Activated CD4-positive, alpha-beta T cell treated with anti-CD3 and anti-CD28 coated beads, Interleukin-2, amount 10 ng/mL, durations not matched to agents 24 days and 14 days (primary cell): ENCODE results near the gene ABHD8. TPM values are rescaled to one million over a fixed set of nuclear protein-coding genes. Genes with fewer than 3 reads are reported as not detected.
"Not testable (repeated sequence)": the region's sequence is repeated elsewhere in the genome, so short reads cannot be mapped to it uniquely, and the experiment has no call there.

Source experiments
- DNase-seq: peaks from one replicate; pipeline ENCODE4 v3.0.0; 2022
- H3K27ac Mint-ChIP-seq: one replicate; pipeline ENCODE4 v1.8.0; 2022; ENCODE audit warnings: mild to moderate bottlenecking, mixed read lengths
- H3K27me3 Mint-ChIP-seq: one replicate; pipeline ENCODE4 v1.8.0; 2022; ENCODE audit warnings: mixed read lengths
- H3K36me3 Mint-ChIP-seq: one replicate; pipeline ENCODE4 v1.8.0; 2022; ENCODE audit warnings: low read depth, mild to moderate bottlenecking, mixed read lengths
- H3K4me1 Mint-ChIP-seq: one replicate; pipeline ENCODE4 v1.8.0; 2021; ENCODE audit warnings: mixed read lengths
- H3K4me3 Mint-ChIP-seq: one replicate; pipeline ENCODE4 v1.8.0; 2022; ENCODE audit warnings: mild to moderate bottlenecking, moderate library complexity, mixed read lengths
- H3K9me3 Mint-ChIP-seq: one replicate; pipeline ENCODE4 v1.8.0; 2021; ENCODE audit warnings: mixed read lengths
- intact Hi-C: fragments of 100-400 bp; cut with micrococcal nuclease; formaldehyde crosslinking; loops from one replicate; pipeline ENCODE4 v1.15.1; 2023
- total RNA-seq: library from RNA; stranded (reverse); gene quantifications from 2 replicates; pipeline ENCODE4 v1.2.3, GENCODE V29; 2022

The ABHD8 gene
- total RNA-seq, 1 donor from 2014 or later, result 5.6 TPM

DNA sequence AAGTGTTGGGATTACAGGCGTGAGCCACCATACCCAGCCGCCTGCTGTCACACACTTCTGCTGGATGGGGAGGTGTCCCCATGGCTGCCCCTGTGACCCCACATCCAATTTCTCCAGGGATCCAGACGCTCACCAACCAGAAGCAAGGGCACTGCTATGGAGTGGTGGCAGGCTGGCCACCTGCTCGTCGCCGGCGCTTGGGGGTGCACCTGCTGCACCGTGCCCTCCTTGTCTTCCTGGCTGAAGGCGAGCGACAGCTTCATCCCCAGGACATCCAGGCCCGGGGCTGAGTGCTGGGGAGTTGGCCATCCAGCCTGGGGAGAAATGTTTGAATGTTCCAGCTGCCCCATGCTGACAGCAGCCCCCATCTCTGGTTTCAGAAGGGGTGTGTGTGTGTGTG lies 17.0 kb downstream of the ABHD8 start:
- peaks cover 8% of the 10 kb centered on the region for H3K4me1 Mint-ChIP-seq
- H3K36me3 Mint-ChIP-seq, result peaks cover 9% of the 10 kb centered on the region
- no peak for DNase-seq
- H3K27ac Mint-ChIP-seq, result no peak overlapping the region
- H3K27me3 Mint-ChIP-seq, result peaks cover 9% of the 10 kb centered on the region
- intact Hi-C loops, result loop anchor here (10.0 kb wide), 1 partner anchor 51 kb away; no protein-coding TSS in a partner anchor
- H3K9me3 Mint-ChIP-seq, result no peaks in the 10 kb centered on the region
- H3K4me3 Mint-ChIP-seq, result no peak overlapping the region

DNA sequence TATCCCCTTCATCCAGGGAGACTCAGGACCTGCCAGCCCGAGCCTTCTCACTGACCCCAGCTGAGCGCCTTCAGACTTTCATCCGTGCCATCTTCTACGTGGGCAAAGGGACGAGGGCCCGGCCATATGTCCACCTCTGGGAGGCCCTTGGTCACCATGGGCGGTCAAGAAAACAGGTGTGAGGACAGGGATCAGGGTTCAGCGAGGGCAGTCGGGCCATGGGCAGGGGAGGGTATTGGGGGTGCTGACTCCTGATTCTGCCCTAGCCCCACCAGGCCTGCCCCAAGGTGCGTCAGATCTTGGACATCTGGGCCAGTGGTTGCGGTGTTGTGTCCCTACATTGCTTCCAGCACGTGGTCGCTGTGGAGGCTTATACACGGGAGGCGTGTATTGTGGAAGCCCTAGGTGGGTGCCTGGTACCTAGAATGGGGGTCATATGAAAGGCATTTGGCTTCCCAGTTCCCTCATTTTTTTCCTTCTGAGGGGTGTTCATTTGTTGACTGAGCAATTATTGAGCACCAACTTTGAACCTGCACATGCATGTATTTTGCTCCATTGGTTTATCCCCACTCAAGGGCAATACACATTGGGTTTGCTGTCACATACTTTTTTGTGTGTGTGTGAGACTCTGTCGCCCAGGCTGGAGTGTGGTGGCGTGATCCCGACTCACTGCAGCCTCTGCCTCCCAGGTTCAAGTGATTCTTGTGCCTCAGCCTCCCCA lies 17.6 kb downstream of the ABHD8 start:
- Mint-ChIP-seq H3K9me3 (no peaks in the 10 kb centered on the region), H3K27ac (no peak overlapping the region), H3K36me3 (peaks cover 9% of the 10 kb centered on the region), H3K4me1 (peaks cover 8% of the 10 kb centered on the region), H3K27me3 (peaks cover 9% of the 10 kb centered on the region), H3K4me3 (no peak overlapping the region)
- intact Hi-C loops, result loop anchor here (10.0 kb wide), 1 partner anchor 51 kb away; no protein-coding TSS in a partner anchor
- no peak for DNase-seq

DNA sequence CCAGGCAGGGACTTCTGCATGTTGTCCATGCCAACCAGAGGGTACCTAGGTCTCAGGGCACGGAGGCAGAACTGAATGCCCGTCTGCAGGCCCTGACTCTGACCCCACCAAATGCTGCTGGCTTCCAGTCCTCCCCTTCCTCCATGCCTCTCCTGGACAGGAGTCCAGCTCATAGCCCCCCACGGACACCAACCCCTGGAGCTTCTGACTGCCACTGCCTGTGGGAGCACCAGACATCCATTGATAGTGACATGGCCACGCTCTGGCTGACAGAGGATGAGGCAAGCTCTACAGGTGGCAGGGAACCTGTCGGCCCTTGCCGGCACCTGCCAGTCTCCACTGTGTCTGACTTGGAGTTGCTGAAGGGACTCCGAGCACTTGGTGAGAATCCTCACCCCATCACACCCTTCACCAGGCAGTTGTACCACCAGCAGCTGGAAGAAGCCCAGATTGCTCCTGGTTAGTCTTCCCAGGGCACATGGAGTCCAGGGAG lies 19.7 kb downstream of the ABHD8 start:
- intact Hi-C loops, result loop anchor here (2.0 to 10.0 kb wide), 3 partner anchors 49 to 513 kb away; no protein-coding TSS in a partner anchor
- Mint-ChIP-seq H3K27ac (no peak overlapping the region), H3K36me3 (peaks cover 9% of the 10 kb centered on the region), H3K4me3 (peak overlapping the region; percentile 39), H3K9me3 (no peaks in the 10 kb centered on the region), H3K27me3 (peaks cover 2% of the 10 kb centered on the region), H3K4me1 (peaks cover 8% of the 10 kb centered on the region)
- no peak for DNase-seq

DNA sequence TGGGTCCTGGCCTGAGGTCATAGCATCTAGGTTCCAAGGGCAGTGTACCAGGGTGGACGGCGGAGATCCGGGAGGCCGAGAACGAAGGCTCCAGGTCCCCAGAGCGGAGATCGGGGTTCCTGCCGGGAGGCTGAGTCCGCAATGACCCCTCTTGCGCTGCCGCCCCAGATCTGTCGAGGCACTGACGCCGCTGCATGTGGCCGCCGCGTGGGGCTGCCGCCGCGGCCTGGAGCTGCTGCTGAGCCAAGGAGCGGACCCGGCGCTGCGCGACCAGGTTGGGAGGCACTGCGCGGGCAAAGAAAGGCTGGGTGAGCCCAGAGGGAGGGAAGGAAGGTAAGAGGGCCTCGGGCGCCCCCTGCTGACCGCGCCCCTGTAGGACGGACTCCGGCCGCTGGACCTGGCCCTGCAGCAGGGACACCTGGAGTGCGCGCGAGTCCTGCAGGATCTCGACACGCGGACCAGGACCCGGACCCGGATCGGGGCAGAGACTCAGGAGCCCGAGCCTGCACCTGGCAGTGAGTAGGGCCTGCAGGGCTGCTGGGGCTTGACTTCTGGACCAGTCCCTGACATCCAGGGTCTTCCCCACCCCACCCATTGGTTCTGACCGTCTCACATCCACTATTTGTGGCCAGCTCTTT lies 20.6 kb downstream of the ABHD8 start:
- H3K27me3 Mint-ChIP-seq, result peaks cover 2% of the 10 kb centered on the region
- peaks cover 8% of the 10 kb centered on the region for H3K4me1 Mint-ChIP-seq
- peak; percentile 94 for DNase-seq
- peak overlapping the region; percentile 92 for H3K4me3 Mint-ChIP-seq
- peaks cover 10% of the 10 kb centered on the region for H3K36me3 Mint-ChIP-seq
- no peaks in the 10 kb centered on the region for H3K9me3 Mint-ChIP-seq
- peak overlapping the region; percentile 87 for H3K27ac Mint-ChIP-seq
- intact Hi-C loops, result loop anchor here (1.0 to 10.0 kb wide), 5 partner anchors 21 to 512 kb away; no protein-coding TSS in a partner anchor

DNA sequence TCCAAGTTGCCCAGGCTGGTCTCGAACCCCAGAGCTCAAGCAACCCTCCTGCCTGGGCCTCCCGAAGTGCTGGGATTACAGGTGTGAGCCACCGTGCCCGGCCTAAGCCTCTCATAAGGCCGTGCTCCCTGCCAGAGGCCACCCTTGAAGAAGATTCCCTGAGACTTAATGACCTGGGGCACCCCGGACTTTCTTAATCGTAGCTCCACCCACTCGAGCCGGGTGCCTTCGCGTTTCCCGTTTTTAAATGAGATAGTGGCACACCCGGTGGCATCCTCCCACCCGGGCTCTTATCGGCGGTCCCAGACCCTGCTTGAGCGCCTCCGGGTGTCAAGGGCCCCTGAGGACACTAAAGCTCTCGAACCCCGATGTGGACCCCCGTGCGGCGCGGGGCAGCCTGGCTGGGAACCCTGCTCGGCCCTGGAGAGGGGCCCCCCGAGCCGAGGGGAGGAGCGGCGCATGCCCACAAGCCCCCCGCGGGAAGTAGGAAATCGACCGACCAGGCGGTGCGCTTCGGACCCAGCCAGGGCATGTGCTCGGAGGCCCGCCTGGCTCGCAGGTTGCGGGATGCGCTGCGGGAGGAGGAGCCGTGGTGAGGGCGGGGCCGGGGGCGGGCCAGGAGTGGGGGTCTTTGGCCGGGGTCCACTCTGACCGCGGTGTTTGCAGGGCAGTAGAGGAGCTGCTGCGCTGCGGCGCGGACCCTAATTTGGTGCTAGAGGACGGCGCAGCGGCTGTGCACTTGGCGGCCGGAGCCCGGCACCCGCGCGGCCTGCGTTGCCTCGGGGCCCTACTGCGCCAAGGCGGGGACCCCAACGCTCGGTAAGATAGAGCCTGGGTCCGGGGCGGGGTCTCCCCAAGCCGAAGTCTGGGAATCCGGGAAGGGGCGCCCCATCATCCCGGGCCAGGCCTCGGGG lies 21.6 kb downstream of the ABHD8 start, which contains the start of gene ANKLE1:
TSS of gene ANKLE1 (plus strand) at position 511 of the 914 bp plus-strand sequence. CDS start at position 531, 20 bp downstream.
- peak; percentile 77 for DNase-seq
- H3K27ac Mint-ChIP-seq, result peak within 1 kb of the TSS; percentile 87

DNA sequence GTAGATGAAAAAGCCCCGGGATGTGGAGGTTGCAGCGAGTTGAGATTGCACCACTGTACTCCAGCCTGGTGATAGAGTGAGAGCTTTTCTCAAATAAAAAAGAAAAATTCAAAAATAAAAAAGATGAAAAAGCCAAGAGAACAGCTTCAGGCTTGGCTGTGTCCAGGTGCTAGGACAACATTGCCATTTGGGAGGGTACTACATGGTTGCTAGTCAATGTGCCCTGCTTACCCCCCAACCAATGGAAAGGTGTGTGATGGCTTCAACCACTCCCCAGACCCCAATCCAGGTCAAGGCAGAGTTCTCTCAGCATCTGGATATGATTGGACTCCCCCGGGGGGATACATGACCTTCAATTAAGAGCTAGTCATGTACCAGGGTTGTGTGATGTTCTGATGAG lies 23.8 kb downstream of the ABHD8 start:
- Mint-ChIP-seq H3K27ac (no peak overlapping the region), H3K9me3 (no peaks in the 10 kb centered on the region), H3K4me1 (peaks cover 8% of the 10 kb centered on the region), H3K4me3 (no peak overlapping the region), H3K27me3 (peaks cover 2% of the 10 kb centered on the region), H3K36me3 (peaks cover 29% of the 10 kb centered on the region)
- intact Hi-C loops, result no loop called here
- no peak for DNase-seq

More for the DNA sequence above, 21.6 kb downstream of the ABHD8 start, which contains the start of gene ANKLE1:
- intact Hi-C loops, result loop anchor here (1.0 to 10.0 kb wide), 5 partner anchors 20 to 511 kb away; no protein-coding TSS in a partner anchor
- peaks cover 16% of the 10 kb centered on the region for H3K36me3 Mint-ChIP-seq
- H3K27me3 Mint-ChIP-seq, result peaks cover 2% of the 10 kb centered on the region
- peak within 1 kb of the TSS; percentile 92 for H3K4me3 Mint-ChIP-seq
- no peaks in the 10 kb centered on the region for H3K9me3 Mint-ChIP-seq
- peaks cover 8% of the 10 kb centered on the region for H3K4me1 Mint-ChIP-seq

DNA sequence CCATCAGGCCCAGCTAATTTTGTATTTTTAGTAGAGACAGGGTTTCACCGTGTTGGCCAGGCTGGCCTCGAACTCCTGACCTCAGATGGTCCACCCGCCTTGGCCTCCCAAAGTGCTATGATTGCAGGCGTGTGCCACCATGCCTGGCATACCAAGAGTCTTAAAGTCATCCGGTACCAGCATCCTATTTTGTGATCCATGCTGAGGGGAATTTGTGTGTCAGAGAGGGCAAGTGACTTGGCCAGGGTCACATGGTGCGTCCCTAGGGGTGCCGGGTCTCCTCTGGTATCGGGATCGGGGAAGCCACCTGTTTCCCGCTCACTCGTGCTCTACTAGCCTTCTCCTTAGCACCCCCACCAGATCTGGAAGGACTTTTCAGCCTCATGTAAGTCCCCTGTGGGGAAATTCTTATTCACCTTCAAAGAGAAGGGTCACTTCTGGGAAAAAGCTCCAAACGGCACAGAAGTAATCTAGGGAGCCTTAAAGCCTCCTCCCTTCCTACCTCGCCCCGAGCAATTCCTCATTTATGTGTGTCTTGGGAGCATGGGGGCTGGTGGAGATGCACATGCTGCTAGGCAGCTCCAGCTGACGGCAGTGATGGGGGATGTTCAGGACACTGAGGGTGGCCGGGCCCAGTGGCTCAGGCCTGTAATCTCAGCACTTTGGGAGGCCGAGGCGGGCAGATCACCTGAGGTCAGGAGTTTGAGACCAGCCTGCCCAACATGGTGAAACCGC lies 27.6 kb downstream of the ABHD8 start:
- DNase-seq, result no peak
- intact Hi-C loops, result no loop called here
- Mint-ChIP-seq H3K4me3 (no peak overlapping the region), H3K9me3 (no peaks in the 10 kb centered on the region), H3K27ac (no peak overlapping the region), H3K36me3 (peaks cover 32% of the 10 kb centered on the region), H3K4me1 (no peaks in the 10 kb centered on the region), H3K27me3 (no peaks in the 10 kb centered on the region)

DNA sequence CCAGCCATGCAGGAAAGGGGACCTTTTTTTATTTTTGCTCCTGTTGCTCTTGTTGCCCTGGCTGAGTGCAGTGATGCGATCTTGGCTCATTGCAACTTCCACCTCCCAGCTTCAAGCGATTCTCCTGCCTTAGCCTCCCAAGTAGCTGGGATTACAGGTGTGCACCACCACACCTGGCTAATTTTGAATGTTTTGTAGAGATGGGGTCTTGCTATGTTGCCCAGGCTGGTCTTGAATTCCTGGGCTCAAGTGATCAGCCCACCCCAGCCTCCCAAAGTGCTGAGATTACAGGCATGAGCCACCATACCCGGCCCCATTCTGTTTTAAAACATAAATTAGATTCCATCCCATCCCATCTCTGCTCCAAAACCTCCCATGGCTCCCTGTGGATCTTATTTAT lies 28.3 kb downstream of the ABHD8 start:
- intact Hi-C loops, DNase-seq, H3K4me1 Mint-ChIP-seq, H3K27ac Mint-ChIP-seq, H3K9me3 Mint-ChIP-seq, H3K4me3 Mint-ChIP-seq, H3K27me3 Mint-ChIP-seq: not testable (repeated sequence)
- peaks cover 35% of the 10 kb centered on the region for H3K36me3 Mint-ChIP-seq

DNA sequence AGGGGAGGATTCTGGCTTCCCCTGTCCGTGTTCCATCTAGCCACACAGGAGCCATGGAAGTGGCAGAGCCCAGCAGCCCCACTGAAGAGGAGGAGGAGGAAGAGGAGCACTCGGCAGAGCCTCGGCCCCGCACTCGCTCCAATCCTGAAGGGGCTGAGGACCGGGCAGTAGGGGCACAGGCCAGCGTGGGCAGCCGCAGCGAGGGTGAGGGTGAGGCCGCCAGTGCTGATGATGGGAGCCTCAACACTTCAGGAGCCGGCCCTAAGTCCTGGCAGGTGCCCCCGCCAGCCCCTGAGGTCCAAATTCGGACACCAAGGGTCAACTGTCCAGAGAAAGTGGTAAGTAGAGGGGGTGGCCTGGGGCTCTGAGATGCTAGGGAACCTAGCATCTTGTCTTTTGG lies 34.5 kb downstream of the ABHD8 start:
- DNase-seq, result no peak
- no peaks in the 10 kb centered on the region for H3K27me3 Mint-ChIP-seq
- no peak overlapping the region for H3K27ac Mint-ChIP-seq
- H3K36me3 Mint-ChIP-seq, result peaks cover 19% of the 10 kb centered on the region
- H3K9me3 Mint-ChIP-seq, result no peaks in the 10 kb centered on the region
- intact Hi-C loops, result no loop called here
- peaks cover 14% of the 10 kb centered on the region for H3K4me1 Mint-ChIP-seq
- H3K4me3 Mint-ChIP-seq, result peak overlapping the region; percentile 95

DNA sequence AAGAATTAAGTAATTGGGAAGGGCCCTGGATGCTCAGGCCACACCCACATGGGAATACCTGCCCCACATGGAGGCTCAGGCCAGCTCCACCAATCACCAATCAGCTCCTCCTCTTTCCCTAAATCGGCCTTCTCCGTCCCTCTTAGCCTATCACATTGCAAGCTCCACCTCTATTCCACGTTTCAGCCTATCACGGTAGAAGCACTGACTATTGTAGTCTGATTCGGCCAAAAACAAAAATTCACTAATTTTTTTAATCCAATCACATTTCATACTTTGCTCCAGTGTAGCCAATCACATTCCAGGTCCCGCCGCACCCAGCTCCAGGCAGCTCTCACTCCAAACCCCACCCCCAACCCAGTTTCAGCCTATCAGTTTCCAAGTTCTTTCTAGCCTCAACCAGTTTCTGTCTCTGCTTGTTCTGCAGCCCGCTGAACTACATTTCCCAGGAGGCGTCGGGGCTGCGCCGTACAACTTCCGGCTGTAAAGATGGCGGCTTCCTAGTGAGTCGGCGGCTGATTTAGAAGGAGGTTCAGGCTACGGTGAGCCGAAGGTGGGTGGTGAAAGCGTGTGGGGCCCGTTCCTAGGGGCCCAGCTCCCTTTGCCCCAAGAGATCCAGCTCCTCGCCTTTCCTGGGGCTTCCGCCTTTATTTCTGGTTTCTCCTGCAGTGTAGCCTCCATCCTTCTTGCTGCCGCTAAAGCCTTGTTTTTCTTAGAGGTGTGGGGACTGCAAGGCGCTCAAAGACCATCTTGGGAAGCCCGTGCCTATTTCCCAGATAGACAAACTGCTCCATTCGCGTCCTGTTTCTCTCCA lies 36.0 kb downstream of the ABHD8 start, which contains the start of gene BABAM1:
TSS of gene BABAM1 (plus strand) at position 469 of the 814 bp plus-strand sequence. CDS start 1,364 bp downstream, outside the sequence.
- DNase-seq, result peak; percentile 98
- H3K4me3 Mint-ChIP-seq, result peak within 1 kb of the TSS; percentile 95
- H3K4me1 Mint-ChIP-seq, result peaks cover 14% of the 10 kb centered on the region
- no peaks in the 10 kb centered on the region for H3K27me3 Mint-ChIP-seq
- intact Hi-C loops, result loop anchor here (1.0 to 2.0 kb wide), 4 partner anchors 38 to 244 kb away; partner anchors contain the start of genes DDA1, MRPL34, PGLS and USE1
- no peaks in the 10 kb centered on the region for H3K9me3 Mint-ChIP-seq
- H3K36me3 Mint-ChIP-seq, result peaks cover 15% of the 10 kb centered on the region
- peak within 1 kb of the TSS; percentile 79 for H3K27ac Mint-ChIP-seq

DNA sequence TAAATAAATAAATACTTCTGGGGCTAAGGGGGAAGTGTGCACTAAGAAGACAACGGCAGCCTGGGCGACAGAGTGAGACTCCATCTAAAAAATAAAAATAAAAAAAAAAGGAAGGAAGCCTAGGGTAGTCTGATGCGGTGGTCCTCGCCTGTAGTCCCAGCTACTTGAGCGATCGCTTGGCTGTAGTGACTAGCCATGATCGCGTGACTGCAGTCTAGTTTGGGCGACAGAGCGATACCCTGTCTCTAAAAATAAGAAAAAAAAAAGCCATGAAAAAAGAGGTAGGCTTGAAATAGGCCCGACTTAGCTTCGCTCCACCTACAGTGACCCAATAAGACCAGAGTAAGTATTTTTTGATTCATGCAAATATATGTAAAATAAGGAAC lies 36.6 kb downstream of the ABHD8 start:
- H3K4me3 Mint-ChIP-seq, result peak overlapping the region; percentile 95
- intact Hi-C loops, result loop anchor here (2.0 kb wide), 1 partner anchor 52 kb away; the partner anchor contains the start of gene USE1
- no peak for DNase-seq
- no peaks in the 10 kb centered on the region for H3K27me3 Mint-ChIP-seq
- H3K36me3 Mint-ChIP-seq, result peaks cover 13% of the 10 kb centered on the region
- no peaks in the 10 kb centered on the region for H3K9me3 Mint-ChIP-seq
- peak overlapping the region; percentile 79 for H3K27ac Mint-ChIP-seq
- peaks cover 14% of the 10 kb centered on the region for H3K4me1 Mint-ChIP-seq

DNA sequence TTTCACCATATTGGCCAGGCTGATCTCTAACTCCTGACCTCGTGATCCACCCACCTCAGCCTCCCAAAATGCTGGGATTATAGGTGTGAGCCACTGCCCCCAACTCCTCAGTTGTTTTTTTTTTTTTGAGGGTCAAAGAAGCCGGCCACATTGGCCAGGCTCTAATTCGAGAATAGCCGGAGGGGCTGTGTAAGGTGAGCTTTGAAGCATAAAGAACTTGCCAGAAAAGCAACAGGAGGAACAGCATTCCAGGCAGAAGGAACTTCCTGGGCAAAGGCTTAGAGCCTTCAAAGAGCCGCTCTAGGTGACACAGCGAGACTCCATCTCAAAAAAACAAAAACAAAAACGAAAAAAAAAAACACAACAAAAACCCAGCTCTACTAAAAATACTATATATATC lies 37.2 kb downstream of the ABHD8 start:
- Mint-ChIP-seq H3K9me3 (no peaks in the 10 kb centered on the region), H3K4me1 (peaks cover 14% of the 10 kb centered on the region), H3K36me3 (peaks cover 9% of the 10 kb centered on the region), H3K27ac (no peak overlapping the region), H3K27me3 (no peaks in the 10 kb centered on the region), H3K4me3 (no peak overlapping the region)
- intact Hi-C loops, result loop anchor here (2.0 kb wide), 1 partner anchor 51 kb away; the partner anchor contains the start of gene USE1
- DNase-seq, result no peak
